HEK293 (cell line): ENCODE measurements around the gene GTPBP6.

Experiments used
- CTCF ChIA-PET: fragments of 350-600 bp; formaldehyde crosslinking; extraction: SDS; loops from one replicate; lab custom pipeline; 2021; ENCODE audit warnings: antibody characterized with exemption; lab: Yijun Ruan, JAX
- POLR2A ChIA-PET: fragments of 300-600 bp; formaldehyde crosslinking; extraction: SDS; loops from one replicate; lab custom pipeline; 2020; ENCODE audit warnings: antibody characterized with exemption, inconsistent platforms; lab: Yijun Ruan, JAX
- H3K27ac ChIP-seq: fragments of 200-500 bp; sonication (Bioruptor generic); 2 replicates; pipeline ENCODE4 v1.5.1; 2014; ENCODE audit warnings: low read depth, low read length, control low read depth, inconsistent platforms; ENCODE audit errors: extremely low read depth
- H3K36me3 ChIP-seq, 2 experiments: fragments of 200-500 bp in 1 of 2; sonication (Bioruptor generic) in 1 of 2; 1 replicate in 1 of 2; 2 replicates in 1 of 2; pipeline ENCODE4 v1.5.1; 2014 to 2017; ENCODE audit warnings: inconsistent platforms in 2 of 2, low read length in 2 of 2; ENCODE audit not compliant: control insufficient read depth in 2 of 2, insufficient read depth in 1 of 2
- H3K4me1 ChIP-seq: fragments of 200-500 bp; sonication (Bioruptor generic); 2 replicates; pipeline ENCODE4 v1.5.1; 2014; ENCODE audit warnings: mild to moderate bottlenecking, low read length, inconsistent platforms; ENCODE audit not compliant: control insufficient read depth, insufficient read depth
- H3K4me3 ChIP-seq: 2 replicates; pipeline ENCODE4 v1.5.1; 2011; ENCODE audit warnings: low read depth, mild to moderate bottlenecking, control low read depth, low read length, moderate library complexity
- H3K9me3 ChIP-seq: fragments of 200-500 bp; sonication (Bioruptor generic); 2 replicates; pipeline ENCODE4 v1.5.1; 2014; ENCODE audit warnings: low read depth, low read length, inconsistent platforms; ENCODE audit not compliant: control insufficient read depth, insufficient read depth
- AEBP2 ChIP-seq: fragments of 450-650 bp; formaldehyde crosslinking; IDR thresholded peaks from 2 replicates; pipeline ENCODE4 v1.5.1; 2016; ENCODE audit warnings: missing biosample characterization, missing genetic modification characterization, borderline replicate concordance
- OVOL3 ChIP-seq: fragments of 450-650 bp; formaldehyde crosslinking; IDR thresholded peaks from 2 replicates; pipeline ENCODE4 v1.5.1; 2016; ENCODE audit warnings: missing biosample characterization, missing genetic modification characterization
- PRDM2 ChIP-seq: fragments of 450-650 bp; formaldehyde crosslinking; IDR thresholded peaks from 2 replicates; pipeline ENCODE4 v1.5.1; 2016; ENCODE audit warnings: missing biosample characterization, missing genetic modification characterization, borderline replicate concordance
- TCF7L2 ChIP-seq: IDR thresholded peaks from 2 replicates; pipeline ENCODE4 v1.6.1; 2011; ENCODE audit warnings: low read depth, mild to moderate bottlenecking, inconsistent platforms, low read length, moderate library complexity, borderline replicate concordance
- ZBTB10 ChIP-seq: fragments of 450-650 bp; formaldehyde crosslinking; IDR thresholded peaks from 2 replicates; pipeline ENCODE4 v1.5.1; 2016; ENCODE audit warnings: missing biosample characterization, missing genetic modification characterization
- ZBTB48 ChIP-seq: fragments of 450-650 bp; formaldehyde crosslinking; IDR thresholded peaks from 2 replicates; pipeline ENCODE4 v1.5.1; 2016; ENCODE audit warnings: missing biosample characterization, missing genetic modification characterization
- ZBTB49 ChIP-seq: fragments of 450-650 bp; formaldehyde crosslinking; IDR thresholded peaks from 2 replicates; pipeline ENCODE4 v1.5.1; 2016; ENCODE audit warnings: missing biosample characterization, missing genetic modification characterization, low read depth
- ZFP69B ChIP-seq: fragments of 450-650 bp; formaldehyde crosslinking; IDR thresholded peaks from 2 replicates; pipeline ENCODE4 v1.5.1; 2016; ENCODE audit warnings: missing biosample characterization, missing genetic modification characterization
- ZNF514 ChIP-seq: fragments of 450-650 bp; formaldehyde crosslinking; IDR thresholded peaks from 2 replicates; pipeline ENCODE4 v1.5.1; 2016; ENCODE audit warnings: missing biosample characterization, missing genetic modification characterization
- ZNF692 ChIP-seq: fragments of 450-650 bp; formaldehyde crosslinking; IDR thresholded peaks from 2 replicates; pipeline ENCODE4 v1.5.1; 2016; ENCODE audit warnings: missing biosample characterization, missing genetic modification characterization
- ZNF830 ChIP-seq: fragments of 450-650 bp; IDR thresholded peaks from 2 replicates; pipeline ENCODE4 v1.5.0; 2018; ENCODE audit warnings: missing biosample characterization, missing genetic modification characterization, low read depth, mild to moderate bottlenecking, moderate library complexity
- ZSCAN16 ChIP-seq: fragments of 450-650 bp; formaldehyde crosslinking; IDR thresholded peaks from 2 replicates; pipeline ENCODE4 v1.5.1; 2016; ENCODE audit warnings: missing biosample characterization, missing genetic modification characterization
- ZSCAN5A ChIP-seq: fragments of 450-650 bp; formaldehyde crosslinking; IDR thresholded peaks from 2 replicates; pipeline ENCODE4 v1.5.1; 2016; ENCODE audit warnings: missing biosample characterization, missing genetic modification characterization

Gene GTPBP6

GRCh38 chrX:298993-299392 is 19.6 kb downstream of the GTPBP6 start:
- H3K27ac ChIP-seq, result no peak overlapping the region
- H3K4me3 ChIP-seq, result no peak overlapping the region
- no peaks in the 10 kb centered on the region for H3K4me1 ChIP-seq
- ChIA-PET POLR2A (no interaction called here), CTCF (no interaction called here)
- H3K36me3 ChIP-seq, result peaks cover 45 to 62% of the 10 kb centered on the region in 2 experiments
- H3K9me3 ChIP-seq, result no peaks in the 10 kb centered on the region
- TF ChIP-seq ZNF514 (tag by site-specific recombination), result no peak
- TF ChIP-seq ZNF692 (tag by site-specific recombination), result no peak
- TF ChIP-seq ZSCAN5A, result no peak
- no peak for TF ChIP-seq OVOL3
- no peak for TF ChIP-seq ZFP69B (tag by site-specific recombination)
- TF ChIP-seq ZBTB49 (tag by site-specific recombination), result no peak
- no peak for TF ChIP-seq ZNF830 (tag by site-specific recombination)
- no peak for TF ChIP-seq TCF7L2

GRCh38 chrX:295136-295535 is 23.5 kb downstream of the GTPBP6 start:
- H3K9me3 ChIP-seq, result no peaks in the 10 kb centered on the region
- peaks cover 48 to 69% of the 10 kb centered on the region in 2 experiments for H3K36me3 ChIP-seq
- H3K27ac ChIP-seq, result no peak overlapping the region
- no peaks in the 10 kb centered on the region for H3K4me1 ChIP-seq
- H3K4me3 ChIP-seq, result no peak overlapping the region
- CTCF ChIA-PET, result no interaction called here
- POLR2A ChIA-PET, result no interaction called here
- TF ChIP-seq PRDM2 (tag by site-specific recombination) (no peak), OVOL3 (no peak), ZBTB49 (tag by site-specific recombination) (no peak), ZBTB48 (tag by site-specific recombination) (no peak), ZSCAN16 (tag by site-specific recombination) (no peak), AEBP2 (tag by site-specific recombination) (no peak), ZBTB10 (tag by site-specific recombination) (no peak)
